CD4-positive, alpha-beta T cell treated with Interleukin-12 subunit alpha and Interleukin-12 subunit beta, for 1 hour (primary cell): ENCODE results near the gene CXCL12.

Experiments used
- DNase-seq: peaks from one replicate; pipeline ENCODE4 v3.0.0-alpha.2; 2020

Gene CXCL12

GRCh38 chr10:44383749-44384600 is 922 bp downstream of the CXCL12 start:
- DNase-seq: no peak

GRCh38 chr10:44382981-44383748 is 1.7 kb downstream of the CXCL12 start:
- no peak for DNase-seq

GRCh38 chr10:44382131-44382858 is 2.6 kb downstream of the CXCL12 start:
- DNase-seq: no peak

- DNase-seq: no peak
Observed at GRCh38 chr10:44380829-44381600, 3.9 kb downstream of the CXCL12 start.

GRCh38 chr10:44379907-44380306 is 5.0 kb downstream of the CXCL12 start:
- no peak for DNase-seq

- DNase-seq: no peak
Observed at GRCh38 chr10:44378626-44379025, 6.3 kb downstream of the CXCL12 start.

GRCh38 chr10:44377651-44378310 is 7.1 kb downstream of the CXCL12 start:
- no peak for DNase-seq

- no peak for DNase-seq
Observed at GRCh38 chr10:44376472-44377099, 8.3 kb downstream of the CXCL12 start.

- DNase-seq: no peak
Observed at GRCh38 chr10:44374155-44374554, 10.7 kb downstream of the CXCL12 start.

GRCh38 chr10:44373341-44373995 is 11.4 kb downstream of the CXCL12 start:
- DNase-seq: no peak

- DNase-seq: no peak
Observed at GRCh38 chr10:44372181-44372580, 12.7 kb downstream of the CXCL12 start.

GRCh38 chr10:44370731-44371248 is 14.1 kb downstream of the CXCL12 start:
- DNase-seq: no peak

- DNase-seq: no peak
Observed at GRCh38 chr10:44369854-44370253, 15.0 kb downstream of the CXCL12 start.

- no peak for DNase-seq
Observed at GRCh38 chr10:44369296-44369695, 15.6 kb downstream of the CXCL12 start.

GRCh38 chr10:44368637-44369036 is 16.3 kb downstream of the CXCL12 start:
- no peak for DNase-seq

- DNase-seq: no peak
Observed at GRCh38 chr10:44366941-44367630, 17.8 kb downstream of the CXCL12 start.

GRCh38 chr10:44364566-44364965 is 20.3 kb downstream of the CXCL12 start:
- DNase-seq: no peak

GRCh38 chr10:44363716-44364115 is 21.2 kb downstream of the CXCL12 start:
- DNase-seq: no peak

- no peak for DNase-seq
Observed at GRCh38 chr10:44362866-44363711, 21.8 kb downstream of the CXCL12 start.
